Heart left ventricle (tissue), 13 donors: ENCODE measurements around the gene FOXM1.

Source experiments
- POLR2A ChIP-seq, 2 donors: fragments of 450-650 bp; IDR thresholded peaks; one replicate each; pipeline ENCODE4 v1.6.1; 2017; ENCODE audit warnings: antibody characterized with exemption in 2 of 2, mild to moderate bottlenecking in 2 of 2, moderate library complexity in 2 of 2
- TF ChIP-seq, protein P1 (sequence below), 12 donors: fragments of 200-600 bp; sonication (generic) in 4 of 12; IDR thresholded peaks; one replicate each; pipeline versions ENCODE4 v1.5.0 to v1.8.0; 2018 to 2022; ENCODE audit warnings: antibody characterized with exemption in 12 of 12, mild to moderate bottlenecking in 5 of 12
- donor health status: ischemic (EF 13 %, LVEDD 7.1; RV severe dilation, severe dysfunction).
- donor health status: DM: no; HTN: yes; CAD: no.
- donor health status: DM: no; HTN: no; CAD: no.
- donor health status: ischemic (EF 25% LVEDD 6.9; RV normal size, moderate dysfunction).
- donor health status: ischemic (EF 25% LVEDD 5.7; RV mildly dilated, moderate dysfunction).
- donor health status: ischemic (EF 35%, LVEDD 5.7; RV mildly dilated, moderate dysfunction).
- donor health status: nonischemic (EF 11% LVEDD 7.7; RV severe dilation, severe dysfunction).
- donor health status: DM: yes; HTN: yes; CAD: no.
- donor health status: PGD.
- donor health status: ischemic (EF 29% LVEDD 5.4; RV normal size, mild dysfunction).
- donor health status: nonischemic (EF 23%, LVEDD 6.1; RV moderate dilation, normal function).

DNA sequence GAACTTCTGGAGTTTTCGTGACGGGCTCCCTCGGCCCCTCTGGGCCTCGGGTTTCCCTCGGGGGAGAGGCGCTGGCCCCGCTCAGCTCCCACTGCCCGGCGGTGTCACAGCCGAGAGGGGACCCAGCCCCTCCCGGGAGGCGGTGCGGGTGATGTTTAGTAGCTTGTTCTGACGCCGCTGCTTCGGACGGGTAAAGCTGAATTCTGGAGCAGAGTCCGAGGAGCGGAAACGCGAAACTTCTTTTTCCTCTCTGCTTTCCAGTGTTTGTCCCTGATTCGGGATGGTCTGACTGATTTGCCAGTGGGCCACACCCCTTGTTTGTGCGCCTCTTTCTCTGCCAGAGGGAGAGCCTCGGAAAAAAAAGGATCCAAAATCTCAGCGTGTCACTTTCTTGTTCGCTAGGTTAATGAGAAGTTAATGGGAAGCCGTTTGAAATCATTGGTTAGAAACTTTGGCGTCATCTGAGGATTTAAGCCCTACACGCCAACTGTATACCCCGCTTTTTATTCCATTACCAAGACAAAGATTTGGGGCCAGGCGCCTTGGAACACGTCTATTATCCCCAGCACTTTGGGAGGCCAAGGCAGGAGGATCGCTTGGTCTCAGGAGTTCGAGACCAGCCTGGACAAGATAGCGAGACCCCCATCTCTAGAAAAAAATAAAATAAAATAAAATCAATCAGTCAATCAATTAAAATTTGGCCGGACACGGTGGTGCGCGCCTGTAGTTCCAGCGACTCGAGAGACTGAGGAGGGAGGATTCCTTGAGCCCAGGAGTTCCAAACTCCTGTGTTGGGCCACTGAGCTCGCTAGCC lies 14.5 kb upstream of the FOXM1 start:
- TF ChIP-seq, protein P1, sequence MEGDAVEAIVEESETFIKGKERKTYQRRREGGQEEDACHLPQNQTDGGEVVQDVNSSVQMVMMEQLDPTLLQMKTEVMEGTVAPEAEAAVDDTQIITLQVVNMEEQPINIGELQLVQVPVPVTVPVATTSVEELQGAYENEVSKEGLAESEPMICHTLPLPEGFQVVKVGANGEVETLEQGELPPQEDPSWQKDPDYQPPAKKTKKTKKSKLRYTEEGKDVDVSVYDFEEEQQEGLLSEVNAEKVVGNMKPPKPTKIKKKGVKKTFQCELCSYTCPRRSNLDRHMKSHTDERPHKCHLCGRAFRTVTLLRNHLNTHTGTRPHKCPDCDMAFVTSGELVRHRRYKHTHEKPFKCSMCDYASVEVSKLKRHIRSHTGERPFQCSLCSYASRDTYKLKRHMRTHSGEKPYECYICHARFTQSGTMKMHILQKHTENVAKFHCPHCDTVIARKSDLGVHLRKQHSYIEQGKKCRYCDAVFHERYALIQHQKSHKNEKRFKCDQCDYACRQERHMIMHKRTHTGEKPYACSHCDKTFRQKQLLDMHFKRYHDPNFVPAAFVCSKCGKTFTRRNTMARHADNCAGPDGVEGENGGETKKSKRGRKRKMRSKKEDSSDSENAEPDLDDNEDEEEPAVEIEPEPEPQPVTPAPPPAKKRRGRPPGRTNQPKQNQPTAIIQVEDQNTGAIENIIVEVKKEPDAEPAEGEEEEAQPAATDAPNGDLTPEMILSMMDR (IDR thresholded peaks at IDR 0.05): no peak
- TF ChIP-seq POLR2A (IDR thresholded peaks at IDR 0.05): no peak
